Dermis microvascular lymphatic vessel endothelial cell (primary cell): Measurements from ENCODE around the gene CUL2. TPM values are rescaled to one million over a fixed set of nuclear protein-coding genes. Genes with fewer than 3 reads are reported as not detected.
"Not testable (repeated sequence)": the region's sequence is repeated elsewhere in the genome, so short reads cannot be mapped to it uniquely, and the experiment has no call there.

Source experiments
- DNase-seq, 2 donors: peaks; one replicate each; pipeline versions ENCODE4 v3.0.0 to v3.0.0-alpha.2; 2010; ENCODE audit warnings: low read depth in 2 of 2
- total RNA-seq: library from RNA; depleted of rRNA; stranded (reverse); fragments of >200 nt; gene quantifications from 2 replicates; pipeline ENCODE4 v1.2.1, GENCODE V29; 2014

CUL2 gene
- 24.0 and 24.8 TPM in 2 replicates for total RNA-seq

DNA sequence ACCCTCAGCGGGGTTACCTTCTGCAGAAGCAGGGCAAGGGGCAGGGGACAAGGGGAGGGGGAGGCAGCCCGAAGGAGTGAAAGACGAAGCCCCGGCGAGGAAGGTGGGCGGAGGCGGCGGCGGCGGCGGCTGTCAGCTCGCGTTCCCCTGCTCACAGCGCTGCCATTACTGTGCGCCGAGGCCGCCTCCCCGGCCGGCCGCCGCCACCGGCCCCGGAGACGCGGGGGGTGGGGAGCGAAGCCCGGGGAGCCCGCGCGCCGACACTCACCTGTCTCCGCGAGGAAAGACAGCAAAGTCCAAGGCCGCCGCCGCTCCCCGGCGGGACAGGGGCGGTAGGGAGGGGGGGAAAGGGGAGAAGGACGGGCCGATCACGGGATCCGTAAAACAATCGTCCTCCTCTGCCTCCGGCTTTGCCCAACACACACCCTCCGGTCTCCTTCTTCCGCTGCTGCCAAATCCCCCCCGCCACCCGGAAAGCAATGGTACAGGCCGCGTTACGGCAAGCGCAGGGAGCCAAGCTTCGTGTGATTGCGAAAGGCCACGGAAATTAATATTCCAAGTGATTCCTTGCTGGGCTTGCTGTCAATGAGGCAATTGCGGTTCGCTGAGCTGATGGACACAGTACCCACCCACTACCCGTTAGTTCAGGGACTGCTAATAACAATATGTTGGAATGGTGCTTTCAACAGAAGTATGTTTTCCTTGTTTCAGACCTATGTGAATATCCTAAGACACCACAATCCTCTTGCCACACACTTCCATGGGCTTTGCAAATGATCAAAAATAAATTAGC lies at the start of gene CUL2:
Gene CUL2 (minus strand): TSS at position 180 of the 793 bp plus-strand sequence. CDS start 19,024 bp downstream, outside the sequence.
- peak; percentile 93 to 95 for DNase-seq

DNA sequence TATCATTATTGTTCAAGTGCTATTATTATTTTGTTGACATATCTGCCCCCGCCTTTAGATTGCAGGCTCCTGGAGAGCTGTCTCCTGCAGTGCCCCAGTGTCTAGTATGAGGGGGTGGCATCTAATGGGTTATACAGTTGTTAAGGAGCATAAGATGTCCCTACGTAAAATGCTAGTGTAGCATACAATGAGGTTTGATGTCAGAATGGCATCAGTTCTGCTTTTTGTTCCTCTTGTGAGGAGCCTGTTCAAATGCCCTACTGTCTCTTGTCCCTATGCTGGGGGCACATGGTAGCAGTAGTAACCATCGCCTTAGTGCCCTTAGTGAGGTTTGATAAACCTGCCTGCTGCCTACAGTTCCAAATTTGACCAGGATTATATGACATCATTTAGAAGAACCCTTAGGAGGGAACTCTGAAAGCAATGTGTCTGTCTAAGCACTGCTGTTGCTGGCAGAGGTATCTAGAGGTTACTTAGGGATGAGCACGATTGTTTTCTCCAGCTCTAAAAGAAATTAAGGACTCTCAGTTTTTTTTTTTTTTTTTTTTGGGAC lies 46.2 kb upstream of the CUL2 start:
- no peak for DNase-seq

DNA sequence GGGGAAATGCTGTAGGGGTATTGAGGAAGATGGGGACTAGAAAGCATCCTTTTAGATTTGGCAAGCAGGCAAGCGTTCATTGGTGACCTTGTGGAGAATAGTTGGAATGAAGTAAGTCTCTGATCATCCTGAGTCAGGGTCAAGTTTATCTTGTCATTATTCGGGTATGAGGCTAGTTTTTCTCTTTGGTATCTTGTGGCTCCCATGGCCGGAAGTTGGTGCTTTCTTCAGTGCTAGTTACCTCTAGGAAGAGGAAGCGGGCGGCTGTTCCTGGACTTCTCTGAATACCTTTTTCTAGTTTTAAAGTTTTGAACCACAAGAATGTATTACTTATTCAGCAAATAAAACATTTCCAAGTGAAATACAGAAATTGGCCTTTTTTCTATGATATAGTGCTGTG lies 45.7 kb upstream of the CUL2 start:
- no peak for DNase-seq

DNA sequence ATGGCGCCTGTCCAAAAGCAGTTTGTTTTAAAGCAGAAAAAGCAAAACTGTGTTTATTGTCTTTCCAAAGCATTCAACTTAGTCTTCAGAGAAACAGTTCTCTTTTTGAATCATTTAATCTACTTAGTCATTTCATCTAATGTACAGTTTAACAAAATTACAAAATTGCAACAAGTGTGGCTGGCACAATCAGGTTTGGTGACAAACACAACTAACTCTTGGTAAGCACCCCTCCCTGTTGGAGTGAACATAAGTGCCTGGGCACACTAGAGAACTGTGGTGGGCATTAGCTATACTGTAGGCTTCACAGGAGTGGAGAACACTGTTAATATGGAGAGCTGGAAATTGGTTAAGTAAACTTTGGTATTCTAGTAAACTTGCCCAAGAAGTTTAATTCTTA lies 43.4 kb upstream of the CUL2 start:
- no peak for DNase-seq

DNA sequence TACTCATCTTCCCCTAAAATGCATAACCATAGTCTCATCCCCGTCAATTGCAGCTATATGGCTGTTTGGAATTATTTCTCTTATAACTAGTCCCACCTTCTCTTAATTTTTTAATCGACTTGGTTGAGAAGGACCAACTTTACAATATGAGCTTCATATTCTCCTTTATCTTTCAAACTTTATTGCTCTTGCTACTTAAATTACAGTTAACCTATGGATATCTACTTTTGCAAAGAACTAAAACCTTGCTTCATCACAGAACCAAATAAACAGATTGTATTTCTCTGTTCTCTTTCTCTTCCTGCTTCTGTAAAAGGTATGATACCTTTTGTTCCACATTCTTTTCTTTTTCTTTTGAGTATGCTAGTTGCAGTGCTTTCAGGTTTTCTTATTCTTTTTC lies 42.6 kb upstream of the CUL2 start:
- DNase-seq: no peak

DNA sequence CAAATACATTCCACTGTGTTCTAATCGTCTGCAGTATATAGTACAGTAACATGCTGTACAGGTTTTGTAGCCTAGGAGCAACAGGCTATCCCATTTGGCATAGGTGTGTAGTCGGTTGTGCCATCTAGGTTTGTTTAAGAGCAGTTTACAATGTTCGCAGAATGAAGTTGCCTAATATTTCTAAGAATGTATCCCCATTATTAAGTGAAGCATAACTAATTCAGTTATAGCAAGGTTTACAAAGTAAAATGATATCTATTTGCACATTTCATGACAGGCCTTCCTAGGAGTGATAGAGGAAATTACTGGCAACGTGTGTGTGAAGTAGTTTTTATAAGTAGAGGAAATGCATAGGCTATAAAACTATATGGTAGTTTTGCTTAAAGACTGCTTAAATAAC lies 40.5 kb upstream of the CUL2 start:
- no peak for DNase-seq

DNA sequence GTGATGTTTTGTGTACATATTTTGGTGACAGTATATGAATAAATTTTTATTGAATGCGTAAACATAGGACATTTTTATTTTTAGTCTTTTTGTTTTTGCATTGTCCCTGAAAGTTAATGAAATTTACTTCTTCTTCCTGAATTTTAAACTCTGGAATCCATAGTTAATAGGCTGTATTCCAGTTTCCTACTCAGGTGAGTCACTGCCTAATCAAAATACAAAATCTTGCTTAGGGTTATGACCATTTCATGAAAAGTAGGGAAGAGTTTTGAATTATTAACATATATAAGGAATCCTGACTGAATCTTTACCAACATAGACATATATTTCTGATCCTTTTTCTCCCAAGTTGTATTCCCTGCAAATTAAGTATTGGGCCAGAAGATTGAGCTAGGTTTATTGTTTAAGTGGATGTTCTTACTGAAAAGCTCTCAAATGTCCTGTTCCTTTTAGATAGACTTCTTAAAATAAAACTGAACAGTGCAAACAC lies 39.1 kb upstream of the CUL2 start:
- no peak for DNase-seq

DNA sequence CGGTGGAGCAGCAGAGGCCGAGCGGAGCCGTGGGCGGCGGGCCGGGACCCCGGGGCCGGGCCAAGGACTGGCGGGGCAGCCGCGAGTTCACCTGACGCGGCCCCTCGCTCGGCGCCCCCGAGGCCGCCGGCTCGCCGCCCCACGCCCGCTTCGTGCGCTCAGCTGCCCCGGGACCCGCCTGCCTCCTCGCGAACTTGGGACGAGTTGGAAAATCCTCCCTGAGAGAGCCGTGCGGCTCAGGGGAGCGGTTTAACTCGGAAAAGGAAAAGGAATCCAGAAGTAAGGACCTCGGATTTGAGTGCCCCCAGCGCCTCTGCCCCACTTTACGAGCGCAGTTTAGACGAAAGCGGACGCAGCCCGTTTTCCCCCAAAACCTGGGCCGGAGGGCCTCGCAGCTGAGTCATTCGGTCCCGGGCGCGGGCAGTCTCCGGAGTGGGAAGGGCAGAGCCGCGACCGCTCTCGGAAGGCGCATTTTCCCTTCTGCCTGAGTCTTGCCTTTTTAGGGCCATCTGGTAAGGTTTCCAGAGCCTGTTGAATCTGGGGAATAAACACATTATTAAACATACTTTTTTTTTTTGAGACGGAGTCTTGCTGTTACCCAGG lies 37.2 kb upstream of the CUL2 start:
- DNase-seq: peak; percentile 20 to 64

DNA sequence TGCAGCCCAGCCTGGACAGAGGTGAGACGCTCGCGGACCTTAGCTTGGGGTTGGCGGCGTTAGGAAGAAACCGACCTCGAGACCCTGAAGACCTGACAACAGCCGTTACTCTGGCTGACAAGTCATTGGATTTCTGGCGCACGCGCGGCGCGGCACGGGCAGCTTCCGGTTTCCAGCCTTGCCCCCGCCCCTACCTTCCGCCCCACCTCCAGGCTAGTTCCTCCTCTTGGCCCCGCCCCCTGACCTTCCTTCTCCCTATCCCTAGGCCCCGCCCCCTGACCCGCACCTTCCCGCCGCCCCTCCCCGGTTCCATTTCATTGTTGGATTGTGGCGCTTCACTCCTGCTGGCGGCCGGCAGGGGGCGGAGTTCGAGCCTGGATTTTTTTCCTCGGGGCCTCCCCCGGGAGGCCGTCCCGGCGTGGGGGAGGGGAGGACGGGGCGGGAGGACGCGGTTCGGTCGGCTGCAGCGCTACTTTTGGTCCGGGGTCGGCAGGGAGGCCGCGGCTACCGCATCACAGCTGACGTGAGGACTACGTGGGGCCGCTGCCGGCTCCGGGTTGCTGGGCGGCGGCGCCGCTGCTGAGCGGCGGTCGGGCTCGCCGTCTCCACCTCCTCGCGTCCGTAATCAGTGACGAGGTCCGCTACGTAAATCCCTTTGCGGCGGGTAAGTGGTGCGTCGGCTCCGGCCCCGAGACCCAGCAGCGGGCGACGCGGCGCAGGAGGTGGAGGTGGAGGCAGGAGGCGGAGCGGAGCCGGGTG lies 36.6 kb upstream of the CUL2 start, which contains the start of gene CREM:
Gene CREM (plus strand): TSS at position 317 of the 759 bp plus-strand sequence. CDS start 10,990 bp downstream, outside the sequence.
- DNase-seq: peak; percentile 93 to 97

DNA sequence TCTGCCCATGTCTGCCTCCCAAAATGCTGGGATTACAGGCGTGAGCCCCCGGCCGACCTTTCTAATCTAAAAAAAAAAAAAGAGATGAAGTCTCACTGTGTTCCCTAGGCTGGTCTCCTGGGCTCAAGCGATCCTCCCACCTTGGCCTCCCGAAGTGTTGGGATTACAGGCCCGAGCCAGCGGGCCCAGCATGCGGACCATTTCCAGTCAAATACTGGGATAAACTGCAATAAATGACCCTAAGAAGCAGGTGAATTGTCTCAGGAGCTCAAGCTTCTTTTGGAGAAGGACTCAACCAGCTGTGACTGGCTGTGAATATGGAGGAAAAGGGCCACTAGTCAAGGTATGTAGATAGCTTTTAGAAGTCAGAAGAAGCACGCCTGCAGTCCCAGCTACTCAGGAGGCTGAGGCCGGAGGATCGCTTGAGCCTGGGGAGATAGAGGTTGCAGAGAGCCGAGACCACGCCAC lies 36.0 kb upstream of the CUL2 start:
- DNase-seq: no peak

DNA sequence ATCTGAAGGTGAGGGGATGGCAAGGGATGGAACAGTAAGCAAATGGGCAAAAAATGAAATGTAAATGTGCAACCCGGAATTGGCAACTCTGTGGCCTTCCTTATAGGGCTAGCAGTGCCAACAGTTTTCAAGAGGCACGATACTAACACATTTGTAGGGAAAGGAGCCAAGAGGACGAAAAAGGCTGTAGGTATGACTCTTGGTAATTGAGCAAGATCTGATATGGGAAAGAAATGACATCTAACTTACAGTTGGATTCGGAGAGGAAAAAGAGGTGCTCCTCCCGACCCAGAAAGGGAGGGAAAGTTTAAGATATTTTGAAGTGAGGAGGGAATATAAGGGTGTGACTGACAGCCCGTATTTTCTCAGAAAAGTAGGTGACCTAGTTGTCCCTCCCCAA lies 34.4 kb upstream of the CUL2 start:
- DNase-seq: no peak

DNA sequence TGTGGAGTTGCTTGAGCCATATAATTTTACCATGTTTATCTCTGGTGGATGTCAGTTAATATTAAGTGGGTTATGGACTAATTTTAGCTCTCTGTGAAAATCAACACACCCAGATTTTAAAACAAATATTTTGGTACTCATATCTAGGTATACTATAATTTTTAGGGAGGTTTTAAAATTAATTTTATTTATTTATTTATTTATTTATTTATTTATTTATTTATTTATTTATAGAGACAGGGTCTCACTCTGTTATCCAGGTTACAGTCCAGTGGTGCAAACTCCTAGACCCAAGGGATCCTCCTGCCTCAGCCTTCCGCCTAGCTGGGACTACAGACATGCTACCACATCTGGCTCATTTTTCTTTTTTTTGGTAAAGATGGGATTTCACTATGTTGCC lies 29.2 kb upstream of the CUL2 start:
- DNase-seq: no peak

DNA sequence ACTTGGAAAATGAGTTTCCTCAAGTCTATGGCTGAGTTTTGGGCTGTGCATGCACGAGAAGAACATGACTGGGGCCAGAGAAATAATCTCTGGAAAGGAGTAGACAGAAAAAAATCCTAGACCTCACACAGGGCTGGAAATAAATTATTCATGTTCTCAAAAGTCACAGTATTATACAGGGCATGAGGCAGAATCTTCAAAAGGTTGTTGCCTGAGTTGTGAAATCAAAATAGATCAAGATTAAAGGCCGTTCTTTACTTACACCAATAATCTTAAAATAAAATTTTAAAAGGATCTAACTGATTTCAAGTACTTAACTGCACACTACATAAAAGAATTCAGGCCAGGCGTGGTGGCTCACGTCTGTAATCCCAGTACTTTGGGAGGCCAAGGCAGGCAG lies 22.4 kb upstream of the CUL2 start:
- DNase-seq: no peak

DNA sequence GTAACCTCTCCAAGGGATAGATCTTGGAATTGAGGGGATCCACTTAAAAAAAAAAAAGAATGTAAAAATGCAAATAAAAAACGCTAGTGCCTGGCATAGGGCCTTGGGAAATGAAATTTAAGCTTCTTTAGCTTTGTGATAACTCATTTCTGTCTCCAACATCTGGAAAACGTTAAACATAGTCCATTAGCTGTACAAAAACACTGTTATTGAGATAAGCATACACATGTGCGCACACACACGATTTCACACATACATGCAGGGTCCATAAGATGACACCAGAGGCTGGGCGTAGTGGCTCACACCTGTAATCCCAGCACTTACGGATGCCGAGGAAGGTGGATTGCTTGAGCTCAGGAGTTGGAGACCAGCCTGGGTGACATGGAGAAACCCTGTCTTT lies 13.7 kb upstream of the CUL2 start:
- DNase-seq: no peak

DNA sequence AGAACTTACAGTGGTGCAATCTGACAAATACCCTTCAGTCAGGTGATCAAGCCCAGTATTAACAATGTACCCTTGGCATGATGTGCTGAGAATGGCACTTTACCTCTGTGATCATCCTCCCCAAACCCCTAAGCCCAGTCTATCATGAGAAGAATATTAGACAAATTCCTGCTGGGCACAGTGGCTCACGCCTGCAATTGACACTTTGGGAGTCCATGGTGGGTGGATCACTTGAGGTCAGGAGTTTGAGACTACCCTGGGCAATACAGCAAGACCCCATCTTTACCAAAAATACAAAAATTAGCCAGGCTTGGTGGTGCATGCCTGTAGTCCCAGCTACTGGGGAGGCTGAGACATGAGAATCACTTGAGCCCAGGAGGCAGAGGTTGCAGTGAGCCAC lies 7.4 kb upstream of the CUL2 start:
- no peak for DNase-seq

DNA sequence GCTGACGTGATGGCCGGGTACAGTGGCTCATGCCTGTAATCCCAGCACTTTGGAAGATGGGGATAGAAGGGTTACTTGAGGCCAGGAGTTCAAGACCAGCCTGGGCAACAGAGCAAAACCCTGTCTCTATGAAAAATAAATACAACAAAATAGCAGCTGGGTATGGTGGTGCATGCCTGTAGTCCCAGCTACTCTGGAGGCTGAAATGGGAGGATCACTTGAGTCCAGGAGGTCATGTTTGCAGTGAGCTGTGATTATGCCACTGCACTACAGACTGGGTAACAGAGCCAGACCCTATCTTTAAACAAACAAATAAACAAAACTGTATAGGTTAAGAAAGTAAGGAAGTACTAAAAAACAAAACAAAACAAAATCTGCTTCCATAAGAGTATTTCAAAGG lies 6.2 kb upstream of the CUL2 start:
- DNase-seq: no peak

DNA sequence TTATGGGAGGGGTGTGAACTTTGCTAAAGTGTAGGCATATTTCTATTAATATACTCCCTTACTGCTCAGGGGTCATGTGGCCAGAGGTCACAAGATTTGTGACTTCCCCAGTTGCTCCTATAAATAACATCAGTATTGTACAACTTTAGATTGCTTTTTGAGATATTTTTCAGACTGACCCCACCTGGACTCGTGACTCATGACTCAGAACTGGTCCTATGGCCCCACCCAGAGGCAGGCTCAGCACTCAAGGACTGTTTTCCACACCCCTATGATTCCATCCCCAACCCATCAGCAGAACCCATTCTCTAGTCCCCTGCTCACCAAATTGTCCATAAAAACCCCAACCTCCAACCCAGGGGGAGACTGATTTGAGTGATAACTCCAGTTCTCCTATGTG lies 2.7 kb upstream of the CUL2 start:
- DNase-seq: peak in 1 of 2 donors; percentile 8

DNA sequence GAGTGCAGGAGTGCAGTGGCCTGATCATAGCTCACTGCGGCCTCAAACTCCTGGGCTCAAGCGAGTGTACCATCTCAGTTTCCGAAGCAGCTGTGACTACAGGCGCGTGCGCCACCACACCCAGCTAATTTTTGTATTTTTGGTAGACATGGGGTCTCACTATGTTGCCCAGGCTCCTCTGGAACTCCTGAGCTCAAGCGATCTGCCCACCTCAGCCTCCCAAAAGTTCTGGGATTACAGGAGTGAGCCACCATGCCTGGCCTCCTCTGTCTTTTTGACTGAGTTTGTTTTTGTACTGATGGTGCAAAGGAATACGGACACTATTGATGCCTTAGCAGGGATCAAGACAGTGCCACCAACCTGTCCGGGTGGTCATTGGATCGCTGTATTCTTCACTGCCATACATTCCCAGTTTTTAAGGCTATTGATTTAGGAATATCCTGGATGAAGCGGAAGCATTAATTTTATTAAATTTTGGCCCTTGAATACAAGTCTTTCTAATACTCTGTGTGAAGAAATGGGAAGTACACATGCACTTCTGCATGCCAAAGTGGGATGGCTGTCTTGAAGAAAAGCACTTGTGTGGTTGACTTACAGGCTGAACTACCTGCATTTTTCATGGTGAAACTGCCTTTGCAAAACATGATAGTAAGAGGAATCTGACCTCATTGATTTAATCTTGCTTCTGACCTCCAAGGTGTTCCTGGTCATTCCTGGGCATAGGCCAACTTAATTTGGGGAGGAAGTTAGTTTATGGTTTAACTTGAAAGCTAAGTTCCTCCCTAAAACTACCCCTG lies 2.1 kb upstream of the CUL2 start:
- no peak for DNase-seq

DNA sequence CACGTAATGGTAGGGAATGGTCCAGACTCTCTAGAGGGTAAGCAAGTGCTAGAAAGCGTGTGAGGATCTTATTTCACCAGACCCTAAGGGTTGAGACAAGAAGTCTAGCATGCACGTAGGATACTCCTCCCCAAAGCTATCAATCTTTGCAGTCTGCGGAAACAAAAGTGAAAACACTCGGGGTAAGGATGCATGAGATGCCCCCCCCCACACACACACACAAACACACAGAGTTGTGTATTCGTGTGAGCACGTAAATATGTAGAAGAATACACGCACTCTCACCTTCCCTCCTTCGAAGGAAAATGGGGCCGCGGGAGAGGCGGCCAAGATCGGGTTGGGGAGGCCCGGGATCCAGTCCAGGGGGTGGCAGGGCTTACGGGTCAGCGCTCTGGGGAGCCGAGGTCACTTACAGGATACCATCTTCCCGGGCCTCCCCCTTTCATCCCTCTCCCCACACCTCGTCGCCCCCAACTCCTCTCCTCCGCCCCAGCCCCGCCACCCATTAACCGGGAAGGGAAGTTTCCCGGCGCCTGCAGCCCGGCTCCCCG lies 455 bp downstream of the CUL2 start:
- peak in 1 of 2 donors; percentile 14 for DNase-seq

DNA sequence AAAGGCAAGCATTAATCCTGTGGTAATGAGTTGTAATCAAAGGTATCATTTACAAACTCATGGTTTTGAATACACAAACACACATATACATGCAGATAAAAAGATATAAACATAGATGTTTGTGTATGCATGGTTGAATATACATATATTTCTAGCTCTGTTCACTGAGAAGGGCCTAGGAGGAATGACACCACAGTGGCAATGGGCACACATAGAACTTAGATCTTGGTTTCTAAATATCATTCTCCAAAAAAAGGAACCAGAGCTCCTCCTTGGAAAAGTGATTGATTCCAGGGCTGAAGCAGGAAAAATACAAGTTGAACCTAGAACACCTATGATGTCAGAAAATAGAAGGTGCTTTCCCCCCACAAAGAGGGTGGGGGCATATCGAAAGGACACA lies 6.9 kb downstream of the CUL2 start:
- no peak for DNase-seq

DNA sequence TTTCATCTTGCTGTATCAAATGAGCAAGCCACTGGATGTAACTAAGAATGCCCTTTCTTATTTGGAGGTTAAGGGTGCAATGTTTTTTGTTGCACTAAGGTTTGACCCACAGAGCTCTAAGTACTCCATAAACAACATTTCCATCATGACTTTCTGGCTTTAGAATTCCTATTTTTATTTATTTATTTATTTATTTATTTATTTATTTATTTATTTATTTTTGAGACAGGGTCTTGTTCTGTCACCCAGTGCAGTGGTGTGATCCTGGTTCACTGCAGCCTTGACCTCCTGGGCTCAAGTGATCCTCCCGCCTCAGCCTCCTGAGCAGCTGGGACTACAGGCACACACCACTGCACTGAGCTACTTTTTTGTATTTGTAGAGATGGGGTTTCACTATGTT lies 9.9 kb downstream of the CUL2 start:
- DNase-seq: not testable (repeated sequence)
